Cardiac fibroblast (primary cell): ENCODE results near the gene COL6A3.

Source experiments
- DNase-seq, 2 donors: peaks; one replicate each; pipeline versions ENCODE4 v3.0.0 to v3.0.0-alpha.2; 2010; ENCODE audit warnings: low read depth in 2 of 2
- H3K4me3 ChIP-seq, 2 donors: replicated peaks in 1 of 2; 1 replicate in 1 of 2; 2 replicates in 1 of 2; pipeline ENCODE4 v1.5.1; 2011; ENCODE audit warnings: low read depth in 2 of 2, low read length in 2 of 2, mild to moderate bottlenecking in 2 of 2, moderate library complexity in 1 of 2
- TF ChIP-seq, protein P1 (sequence below): IDR thresholded peaks from one replicate; pipeline ENCODE4 v1.5.1; 2011; ENCODE audit warnings: low read depth, mild to moderate bottlenecking, low read length, inconsistent platforms

The COL6A3 gene

GRCh38 chr2:237353215-237353614 lies 60.7 kb downstream of the COL6A3 start:
- no peak for DNase-seq
- H3K4me3 ChIP-seq: no peak overlapping the region
- TF ChIP-seq, protein P1, sequence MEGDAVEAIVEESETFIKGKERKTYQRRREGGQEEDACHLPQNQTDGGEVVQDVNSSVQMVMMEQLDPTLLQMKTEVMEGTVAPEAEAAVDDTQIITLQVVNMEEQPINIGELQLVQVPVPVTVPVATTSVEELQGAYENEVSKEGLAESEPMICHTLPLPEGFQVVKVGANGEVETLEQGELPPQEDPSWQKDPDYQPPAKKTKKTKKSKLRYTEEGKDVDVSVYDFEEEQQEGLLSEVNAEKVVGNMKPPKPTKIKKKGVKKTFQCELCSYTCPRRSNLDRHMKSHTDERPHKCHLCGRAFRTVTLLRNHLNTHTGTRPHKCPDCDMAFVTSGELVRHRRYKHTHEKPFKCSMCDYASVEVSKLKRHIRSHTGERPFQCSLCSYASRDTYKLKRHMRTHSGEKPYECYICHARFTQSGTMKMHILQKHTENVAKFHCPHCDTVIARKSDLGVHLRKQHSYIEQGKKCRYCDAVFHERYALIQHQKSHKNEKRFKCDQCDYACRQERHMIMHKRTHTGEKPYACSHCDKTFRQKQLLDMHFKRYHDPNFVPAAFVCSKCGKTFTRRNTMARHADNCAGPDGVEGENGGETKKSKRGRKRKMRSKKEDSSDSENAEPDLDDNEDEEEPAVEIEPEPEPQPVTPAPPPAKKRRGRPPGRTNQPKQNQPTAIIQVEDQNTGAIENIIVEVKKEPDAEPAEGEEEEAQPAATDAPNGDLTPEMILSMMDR: no peak

DNA sequence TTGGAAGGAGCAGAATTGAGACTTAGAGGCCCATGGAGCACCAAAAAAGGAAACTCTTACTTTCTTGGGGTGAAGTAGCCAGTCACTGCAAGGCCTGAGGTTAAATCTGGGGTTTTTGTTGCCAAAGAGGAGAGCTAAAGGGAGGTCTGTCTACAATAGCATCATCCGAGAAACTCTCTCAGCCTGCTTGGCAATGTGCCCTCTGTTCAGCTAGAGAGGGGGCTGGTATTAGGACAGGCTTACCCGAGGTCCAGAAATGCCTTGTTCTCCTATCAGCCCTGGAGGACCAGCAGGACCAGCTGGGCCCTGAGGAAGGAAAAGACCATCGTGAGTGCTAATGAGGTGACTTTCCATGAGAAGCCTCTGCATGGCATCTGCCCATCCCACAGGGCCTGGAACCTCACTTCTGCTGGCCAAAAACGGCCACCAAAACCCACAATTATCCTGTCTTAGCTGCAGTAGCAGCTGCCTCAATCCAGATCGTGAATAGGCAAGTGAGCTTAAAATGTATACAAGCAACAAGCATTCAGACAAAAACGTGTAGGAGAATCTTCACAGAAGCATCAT lies 61.6 kb downstream of the COL6A3 start:
- TF ChIP-seq, protein P1: no peak
- H3K4me3 ChIP-seq: no peak overlapping the region
- peak in 1 of 2 donors; percentile 27 for DNase-seq

DNA sequence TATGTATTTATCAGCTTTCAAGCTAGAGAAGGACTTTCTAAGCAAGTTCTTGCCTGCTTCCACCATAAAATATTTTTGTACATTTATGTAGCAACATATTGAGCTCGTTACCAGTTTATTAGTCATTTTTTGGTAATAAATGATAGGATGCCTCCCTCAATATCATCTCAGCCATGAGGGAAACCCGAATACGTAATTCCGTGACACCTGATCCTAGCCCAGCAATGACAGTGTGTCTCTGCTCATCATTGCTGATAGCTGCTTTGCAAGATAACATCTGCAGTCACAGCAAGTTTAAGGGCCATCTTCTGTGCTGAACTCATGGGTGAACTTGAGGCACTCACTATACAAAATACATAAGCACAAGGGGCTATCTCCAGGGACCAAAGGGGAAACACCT lies 62.2 kb downstream of the COL6A3 start:
- DNase-seq: no peak
- TF ChIP-seq, protein P1: no peak

GRCh38 chr2:237351046-237351445 lies 62.9 kb downstream of the COL6A3 start:
- H3K4me3 ChIP-seq: no peak overlapping the region
- no peak for DNase-seq
- TF ChIP-seq, protein P1: no peak

More for the DNA sequence above, 62.2 kb downstream of the COL6A3 start:
- no peak overlapping the region for H3K4me3 ChIP-seq

GRCh38 chr2:237350597-237350996 lies 63.4 kb downstream of the COL6A3 start:
- TF ChIP-seq, protein P1: no peak
- no peak for DNase-seq
- no peak overlapping the region for H3K4me3 ChIP-seq

- H3K4me3 ChIP-seq: no peak overlapping the region
- no peak for DNase-seq
- TF ChIP-seq, protein P1: no peak
Observed at GRCh38 chr2:237350070-237350469, 63.9 kb downstream of the COL6A3 start.
